Breast epithelium (tissue), 4 donors: ENCODE measurements around the gene TMEM187. TPM values are rescaled to one million over a fixed set of nuclear protein-coding genes. Genes with fewer than 3 reads are reported as not detected.
"Not testable (repeated sequence)": the region's sequence is repeated elsewhere in the genome, so short reads cannot be mapped to it uniquely, and the experiment has no call there.

ENCODE experiments used
- DNase-seq, 2 donors: peaks; one replicate each; pipeline ENCODE4 v3.0.0-alpha.2; 2019; ENCODE audit warnings: low spot score in 2 of 2
- H3K27ac ChIP-seq, 2 donors: fragments of 200-600 bp; sonication (generic) in 1 of 2; one replicate each; pipeline ENCODE4 v1.5.1; 2016 to 2019; ENCODE audit warnings: mild to moderate bottlenecking in 1 of 2
- H3K27me3 ChIP-seq, 2 donors: fragments of 200-600 bp; sonication (generic) in 1 of 2; one replicate each; pipeline versions ENCODE4 v1.5.1 to v1.6.0; 2017 to 2019; ENCODE audit warnings: control low read depth in 1 of 2, mild to moderate bottlenecking in 1 of 2
- H3K36me3 ChIP-seq: fragments of 200-600 bp; one replicate; pipeline ENCODE4 v1.5.1; 2019
- H3K4me1 ChIP-seq, 2 donors: fragments of 200-600 bp; sonication (generic); one replicate each; pipeline ENCODE4 v1.5.1; 2016 to 2019; ENCODE audit warnings: control low read depth in 1 of 2
- H3K4me3 ChIP-seq, 3 donors: fragments of 200-600 bp; sonication (generic); 1 replicate in 2 of 3; 2 replicates in 1 of 3; pipeline ENCODE4 v1.5.1; 2016 to 2019; ENCODE audit warnings: mild to moderate bottlenecking in 3 of 3, moderate library complexity in 2 of 3
- H3K9me3 ChIP-seq, 2 donors: fragments of 200-600 bp; sonication (generic) in 1 of 2; one replicate each; pipeline ENCODE4 v1.5.1; 2016 to 2019; ENCODE audit warnings: control low read depth in 1 of 2
- CTCF ChIP-seq, 3 donors: fragments of 450-650 bp; IDR thresholded peaks; one replicate each; pipeline ENCODE4 v1.5.1; 2016 to 2017; ENCODE audit warnings: antibody characterized with exemption in 3 of 3, mild to moderate bottlenecking in 3 of 3, moderate library complexity in 3 of 3
- POLR2A ChIP-seq: fragments of 450-650 bp; IDR thresholded peaks from one replicate; pipeline ENCODE4 v1.6.1; 2016; ENCODE audit warnings: antibody characterized with exemption, mild to moderate bottlenecking, moderate library complexity
- POLR2AphosphoS5 ChIP-seq, 3 donors: sonication (generic); formaldehyde crosslinking; IDR thresholded peaks; one replicate each; pipeline ENCODE4 v1.6.1; 2017; ENCODE audit warnings: antibody characterized with exemption in 3 of 3
- intact Hi-C: fragments of 100-400 bp; cut with DNase I; formaldehyde crosslinking; loops from one replicate; pipeline ENCODE4 v1.15.1; 2023; ENCODE audit warnings: low total_unique reads
- total RNA-seq, 3 donors: library from RNA; depleted of rRNA; stranded (reverse); fragments of >200 nt; gene quantifications; one replicate each; pipeline ENCODE4 v1.1.0, GENCODE V29; 2016

Gene TMEM187
- total RNA-seq, 3 donors from 2014 or later: 7.6 to 10.9 (median 8.2) TPM

- no peaks in the 10 kb centered on the region for H3K4me1 ChIP-seq
Measured at GRCh38 chrX:153992180-153992579, 19.6 kb downstream of the TMEM187 start.

GRCh38 chrX:153993079-153993478 lies 20.5 kb downstream of the TMEM187 start:
- H3K27me3 ChIP-seq: peaks cover 0 to 32% of the 10 kb centered on the region in 2 donors
- no peak for DNase-seq
- no peak overlapping the region for H3K27ac ChIP-seq
- no peak overlapping the region for H3K4me3 ChIP-seq
- H3K4me1 ChIP-seq: no peaks in the 10 kb centered on the region
- H3K36me3 ChIP-seq: no peaks in the 10 kb centered on the region
- no peaks in the 10 kb centered on the region for H3K9me3 ChIP-seq
- no peak for TF ChIP-seq CTCF (IDR thresholded peaks at IDR 0.05)
- intact Hi-C loops: no loop called here

More at GRCh38 chrX:153992180-153992579, 19.6 kb downstream of the TMEM187 start:
- H3K27ac ChIP-seq: no peak overlapping the region
- TF ChIP-seq CTCF (IDR thresholded peaks at IDR 0.05): no peak
- no peak for TF ChIP-seq POLR2AphosphoS5 (IDR thresholded peaks at IDR 0.05)
- no peak for TF ChIP-seq POLR2A
- no peak for DNase-seq
- H3K4me3 ChIP-seq: no peak overlapping the region
- intact Hi-C loops: no loop called here
- no peaks in the 10 kb centered on the region for H3K9me3 ChIP-seq
- peaks cover 0 to 28% of the 10 kb centered on the region in 2 donors for H3K27me3 ChIP-seq
- H3K36me3 ChIP-seq: no peaks in the 10 kb centered on the region

- no peak for TF ChIP-seq CTCF (IDR thresholded peaks at IDR 0.05)
- TF ChIP-seq POLR2A: no peak
- no peak for TF ChIP-seq POLR2AphosphoS5 (IDR thresholded peaks at IDR 0.05)
- no peaks in the 10 kb centered on the region for H3K4me1 ChIP-seq
- H3K27ac ChIP-seq: no peak overlapping the region
- H3K9me3 ChIP-seq: no peaks in the 10 kb centered on the region
- H3K36me3 ChIP-seq: no peaks in the 10 kb centered on the region
- DNase-seq: no peak
- intact Hi-C loops: no loop called here
- H3K4me3 ChIP-seq: no peak overlapping the region
- H3K27me3 ChIP-seq: peaks cover 0 to 36% of the 10 kb centered on the region in 2 donors
Measured at GRCh38 chrX:153993978-153994377, 21.4 kb downstream of the TMEM187 start.

GRCh38 chrX:153994398-153994797 lies 21.8 kb downstream of the TMEM187 start:
- H3K4me1 ChIP-seq, H3K36me3 ChIP-seq, H3K9me3 ChIP-seq, intact Hi-C loops, H3K4me3 ChIP-seq, DNase-seq, H3K27ac ChIP-seq: not testable (repeated sequence)
- peaks cover 0 to 38% of the 10 kb centered on the region in 2 donors for H3K27me3 ChIP-seq

- Histone ChIP-seq H3K4me3 (no peak overlapping the region), H3K4me1 (no peaks in the 10 kb centered on the region), H3K9me3 (no peaks in the 10 kb centered on the region), H3K27ac (no peak overlapping the region), H3K36me3 (no peaks in the 10 kb centered on the region), H3K27me3 (peaks cover 0 to 40% of the 10 kb centered on the region in 2 donors)
- TF ChIP-seq POLR2AphosphoS5 (IDR thresholded peaks at IDR 0.05) (no peak), POLR2A (no peak), CTCF (IDR thresholded peaks at IDR 0.05) (no peak)
- DNase-seq: no peak
- intact Hi-C loops: no loop called here
Measured at GRCh38 chrX:153995504-153995903, 22.9 kb downstream of the TMEM187 start.
